Ectodermal cell (in vitro differentiated cells): ENCODE data around the gene HEXD. TPM values are rescaled to one million over a fixed set of nuclear protein-coding genes. Genes with fewer than 3 reads are reported as not detected.
"Not testable (repeated sequence)": the region's sequence is repeated elsewhere in the genome, so short reads cannot be mapped to it uniquely, and the experiment has no call there.

Experiments
- H3K27ac ChIP-seq: 2 replicates; pipeline ENCODE4 v1.7.0; 2013; ENCODE audit warnings: mild to moderate bottlenecking, low read depth, low read length; ENCODE audit not compliant: insufficient read depth, poor library complexity, severe bottlenecking
- H3K27me3 ChIP-seq: 2 replicates; pipeline ENCODE4 v1.7.0; 2013; ENCODE audit warnings: mild to moderate bottlenecking, low read length; ENCODE audit not compliant: insufficient read depth, control insufficient read depth, poor library complexity, severe bottlenecking
- H3K36me3 ChIP-seq: one replicate; pipeline ENCODE4 v1.7.0; 2013; ENCODE audit warnings: low read length; ENCODE audit not compliant: control insufficient read depth, insufficient read depth
- H3K4me1 ChIP-seq: one replicate; pipeline ENCODE4 v1.7.0; 2013; ENCODE audit warnings: low read length; ENCODE audit not compliant: control insufficient read depth, insufficient read depth
- H3K4me3 ChIP-seq: 2 replicates; pipeline ENCODE4 v1.7.0; 2013; ENCODE audit warnings: low read depth, low read length, control low read depth; ENCODE audit not compliant: insufficient read depth
- H3K9me3 ChIP-seq: 2 replicates; pipeline ENCODE4 v1.7.0; 2013; ENCODE audit warnings: mild to moderate bottlenecking, low read length, moderate library complexity; ENCODE audit not compliant: control insufficient read depth
- WGBS, 2 experiments: methylation state at CpG; one replicate each; pipeline ENCODE4 v1.1.7; 2013; ENCODE audit warnings: missing lambda C conversion rate in 2 of 2; 5-methylcytosine and 5-hydroxymethylcytosine counted together
- polyA plus RNA-seq, 4 experiments: library from polyadenylated mRNA; stranded (reverse); fragments of 50-300 nt; gene quantifications; one replicate each; pipeline ENCODE4 v1.2.3, GENCODE V29; 2013

The HEXD gene
- 27.3 TPM for polyA plus RNA-seq (2013, experiment 1 of 4)
- 27.9 TPM for polyA plus RNA-seq (2013, experiment 2 of 4)
- 30.4 TPM for polyA plus RNA-seq (2013, experiment 3 of 4)
- 34.5 TPM for polyA plus RNA-seq (2013, experiment 4 of 4)

GRCh38 chr17:82418001-82418986, at the start of gene HEXD, which contains the start of gene OGFOD3:
Gene HEXD, plus strand, starts transcription at chr17:82418347. Its CDS starts 1,453 bp downstream, at chr17:82419800.
Gene OGFOD3, minus strand, starts transcription at chr17:82418586. Its CDS starts 101 bp downstream, at chr17:82418485.
- peaks cover 15% of the 10 kb centered on the region for H3K36me3 ChIP-seq
- WGBS, 2 experiments: 2% methylated on average over 100 to 107 of the region's 108 CpGs
- no peaks in the 10 kb centered on the region for H3K27me3 ChIP-seq
- peak within 1 kb of the TSS; percentile 50 for H3K27ac ChIP-seq
- H3K9me3 ChIP-seq: no peaks in the 10 kb centered on the region
- no peaks in the 10 kb centered on the region for H3K4me1 ChIP-seq
- H3K4me3 ChIP-seq: peak within 1 kb of the TSS; percentile 83

- Histone ChIP-seq H3K4me3 (no peak overlapping the region), H3K9me3 (no peaks in the 10 kb centered on the region), H3K36me3 (no peaks in the 10 kb centered on the region), H3K4me1 (peaks cover 10% of the 10 kb centered on the region), H3K27me3 (peaks cover 48% of the 10 kb centered on the region), H3K27ac (no peak overlapping the region)
- 88 to 96% methylated on average over 6 to 7 of the region's 7 CpGs for WGBS, 2 experiments
Measured at GRCh38 chr17:82369211-82369610, 48.9 kb upstream of the HEXD start.

GRCh38 chr17:82370471-82371332, 47.4 kb upstream of the HEXD start:
- Histone ChIP-seq H3K9me3 (no peaks in the 10 kb centered on the region), H3K36me3 (no peaks in the 10 kb centered on the region), H3K4me3 (peak overlapping the region; percentile 29), H3K27me3 (peaks cover 62% of the 10 kb centered on the region), H3K27ac (no peak overlapping the region), H3K4me1 (peaks cover 10% of the 10 kb centered on the region)
- 70 to 71% methylated on average over 38 of the region's 38 CpGs for WGBS, 2 experiments

GRCh38 chr17:82371333-82372248, 46.6 kb upstream of the HEXD start, which contains the start of gene UTS2R:
Gene UTS2R, plus strand, starts transcription at chr17:82371765. Its CDS starts 2,560 bp downstream, at chr17:82374325.
- WGBS, 2 experiments: 11 to 12% methylated on average over 109 of the region's 109 CpGs
- Histone ChIP-seq H3K27ac (no peak within 1 kb of the TSS), H3K9me3 (no peaks in the 10 kb centered on the region), H3K27me3 (peaks cover 66% of the 10 kb centered on the region), H3K4me1 (peaks cover 10% of the 10 kb centered on the region), H3K36me3 (no peaks in the 10 kb centered on the region), H3K4me3 (peak within 1 kb of the TSS; percentile 29)

- 71 to 73% methylated on average over 41 of the region's 41 CpGs for WGBS, 2 experiments
- Histone ChIP-seq H3K27me3 (peaks cover 66% of the 10 kb centered on the region), H3K4me3 (peak overlapping the region; percentile 29), H3K27ac (no peak overlapping the region), H3K9me3 (no peaks in the 10 kb centered on the region), H3K36me3 (no peaks in the 10 kb centered on the region), H3K4me1 (peaks cover 10% of the 10 kb centered on the region)
Measured at GRCh38 chr17:82372249-82373071, 45.7 kb upstream of the HEXD start.

DNA sequence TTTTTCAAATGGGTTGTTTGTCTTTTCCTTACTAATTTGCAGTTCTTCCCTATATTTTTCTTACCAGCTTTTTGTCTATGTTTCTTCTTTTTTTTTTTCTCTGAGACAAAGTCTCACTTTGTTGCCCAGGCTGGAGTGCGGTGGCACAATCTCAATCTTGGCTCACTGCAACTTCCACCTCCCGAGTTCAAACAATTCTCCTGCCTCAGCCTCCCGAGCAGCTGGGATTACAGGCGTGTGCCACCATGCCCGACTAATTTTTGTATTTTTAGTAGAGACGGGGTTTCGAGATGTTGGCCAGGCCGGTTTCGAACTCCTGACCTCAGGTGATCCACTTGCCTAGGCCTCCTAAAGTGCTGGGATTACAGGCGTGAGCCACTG, 45.1 kb upstream of the HEXD start:
- H3K36me3 ChIP-seq, H3K27ac ChIP-seq, H3K4me3 ChIP-seq, H3K9me3 ChIP-seq: not testable (repeated sequence)
- Histone ChIP-seq H3K27me3 (peaks cover 66% of the 10 kb centered on the region), H3K4me1 (peaks cover 10% of the 10 kb centered on the region)
- 93% methylated on average over 10 of the region's 10 CpGs for WGBS, 2 experiments

DNA sequence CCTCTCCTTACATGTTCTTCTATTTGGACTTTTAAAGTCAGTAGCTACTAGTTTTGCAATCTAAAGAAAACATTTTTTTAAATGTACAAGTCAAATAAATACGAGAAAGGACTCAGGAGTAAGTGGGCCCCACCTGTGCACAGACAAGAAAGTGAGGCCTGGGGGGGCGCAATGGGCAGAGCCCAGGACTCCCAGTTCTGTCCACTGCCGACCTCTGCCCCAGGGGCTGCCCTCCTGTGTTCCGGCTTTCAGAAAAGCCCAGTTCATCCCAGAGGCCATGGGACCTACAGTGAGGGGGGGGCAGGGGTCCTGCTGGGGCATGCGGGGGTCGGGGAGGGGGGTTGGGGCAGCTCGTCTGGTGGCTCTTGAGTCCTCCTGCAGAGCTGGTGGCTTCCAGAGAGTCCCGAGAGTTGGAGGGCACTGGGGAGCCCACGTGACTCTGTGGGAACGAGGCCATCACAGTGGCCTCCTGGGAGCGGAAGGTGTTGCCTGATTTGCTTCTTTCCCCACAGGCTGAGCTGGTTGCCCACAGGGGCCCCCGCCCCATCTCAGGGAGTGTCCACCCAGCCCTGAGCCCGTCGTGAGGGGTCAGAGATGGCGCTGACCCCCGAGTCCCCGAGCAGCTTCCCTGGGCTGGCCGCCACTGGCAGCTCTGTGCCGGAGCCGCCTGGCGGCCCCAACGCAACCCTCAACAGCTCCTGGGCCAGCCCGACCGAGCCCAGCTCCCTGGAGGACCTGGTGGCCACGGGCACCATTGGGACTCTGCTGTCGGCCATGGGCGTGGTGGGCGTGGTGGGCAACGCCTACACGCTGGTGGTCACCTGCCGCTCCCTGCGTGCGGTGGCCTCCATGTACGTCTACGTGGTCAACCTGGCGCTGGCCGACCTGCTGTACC, 44.2 kb upstream of the HEXD start:
- H3K9me3 ChIP-seq: no peaks in the 10 kb centered on the region
- no peak overlapping the region for H3K27ac ChIP-seq
- H3K36me3 ChIP-seq: no peaks in the 10 kb centered on the region
- peaks cover 66% of the 10 kb centered on the region for H3K27me3 ChIP-seq
- no peak overlapping the region for H3K4me3 ChIP-seq
- peaks cover 10% of the 10 kb centered on the region for H3K4me1 ChIP-seq
- whole genome bisulfite sequencing, 2 experiments: 92% methylated on average over 37 of the region's 37 CpGs

DNA sequence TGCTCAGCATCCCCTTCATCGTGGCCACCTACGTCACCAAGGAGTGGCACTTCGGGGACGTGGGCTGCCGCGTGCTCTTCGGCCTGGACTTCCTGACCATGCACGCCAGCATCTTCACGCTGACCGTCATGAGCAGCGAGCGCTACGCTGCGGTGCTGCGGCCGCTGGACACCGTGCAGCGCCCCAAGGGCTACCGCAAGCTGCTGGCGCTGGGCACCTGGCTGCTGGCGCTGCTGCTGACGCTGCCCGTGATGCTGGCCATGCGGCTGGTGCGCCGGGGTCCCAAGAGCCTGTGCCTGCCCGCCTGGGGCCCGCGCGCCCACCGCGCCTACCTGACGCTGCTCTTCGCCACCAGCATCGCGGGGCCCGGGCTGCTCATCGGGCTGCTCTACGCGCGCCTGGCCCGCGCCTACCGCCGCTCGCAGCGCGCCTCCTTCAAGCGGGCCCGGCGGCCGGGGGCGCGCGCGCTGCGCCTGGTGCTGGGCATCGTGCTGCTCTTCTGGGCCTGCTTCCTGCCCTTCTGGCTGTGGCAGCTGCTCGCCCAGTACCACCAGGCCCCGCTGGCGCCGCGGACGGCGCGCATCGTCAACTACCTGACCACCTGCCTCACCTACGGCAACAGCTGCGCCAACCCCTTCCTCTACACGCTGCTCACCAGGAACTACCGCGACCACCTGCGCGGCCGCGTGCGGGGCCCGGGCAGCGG, 43.4 kb upstream of the HEXD start:
- H3K4me1 ChIP-seq: peaks cover 10% of the 10 kb centered on the region
- no peak overlapping the region for H3K4me3 ChIP-seq
- no peaks in the 10 kb centered on the region for H3K9me3 ChIP-seq
- H3K36me3 ChIP-seq: no peaks in the 10 kb centered on the region
- H3K27ac ChIP-seq: no peak overlapping the region
- peaks cover 62% of the 10 kb centered on the region for H3K27me3 ChIP-seq
- 89% methylated on average over 79 of the region's 79 CpGs for WGBS, 2 experiments
